Neural progenitor cell (in vitro differentiated cells): ENCODE results near the gene CMPK2. TPM values are rescaled to one million over a fixed set of nuclear protein-coding genes. Genes with fewer than 3 reads are reported as not detected.

Source experiments
- DNase-seq: peaks from one replicate; pipeline ENCODE4 v3.0.0-alpha.2; 2016; ENCODE audit warnings: low spot score
- H2AFZ ChIP-seq: fragments of 200-600 bp; sonication (generic); replicated peaks from 2 replicates; pipeline ENCODE4 v1.6.1; 2016; ENCODE audit warnings: antibody characterized with exemption
- H3F3A ChIP-seq: fragments of 200-600 bp; sonication (generic); 2 replicates; pipeline ENCODE4 v1.6.1; 2016; ENCODE audit warnings: antibody characterized with exemption, low read depth
- H3K27ac ChIP-seq: fragments of 200-600 bp; sonication (generic); 2 replicates; pipeline ENCODE4 v1.5.1; 2016; ENCODE audit warnings: mild to moderate bottlenecking
- H3K27me3 ChIP-seq: fragments of 200-600 bp; sonication (generic); 2 replicates; pipeline ENCODE4 v1.6.1; 2016; ENCODE audit warnings: mild to moderate bottlenecking, moderate library complexity
- H3K36me3 ChIP-seq: fragments of 200-600 bp; sonication (generic); 2 replicates; pipeline ENCODE4 v1.5.1; 2016
- H3K4me1 ChIP-seq: fragments of 200-600 bp; sonication (generic); 2 replicates; pipeline ENCODE4 v1.6.1; 2016; ENCODE audit warnings: mixed run types
- H3K4me2 ChIP-seq: fragments of 200-600 bp; sonication (generic); 2 replicates; pipeline ENCODE4 v1.6.1; 2016
- H3K4me3 ChIP-seq: fragments of 200-600 bp; sonication (generic); 2 replicates; pipeline ENCODE4 v1.5.1; 2016
- H3K79me2 ChIP-seq: fragments of 200-600 bp; sonication (generic); 2 replicates; pipeline ENCODE4 v1.6.1; 2016; ENCODE audit warnings: low read depth
- H3K9ac ChIP-seq: fragments of 200-600 bp; sonication (generic); 2 replicates; pipeline ENCODE4 v1.6.1; 2016
- H3K9me3 ChIP-seq: fragments of 200-600 bp; sonication (generic); 2 replicates; pipeline ENCODE4 v1.5.1; 2016; ENCODE audit warnings: low read depth
- H4K20me1 ChIP-seq: fragments of 200-600 bp; sonication (generic); 2 replicates; pipeline ENCODE4 v1.6.1; 2016; ENCODE audit warnings: low read depth
- H3K27ac Mint-ChIP-seq: 3 replicates; pipeline ENCODE4 v1.8.0; 2021; ENCODE audit warnings: mixed read lengths
- H3K27me3 Mint-ChIP-seq: 2 replicates; pipeline ENCODE4 v1.8.0; 2022; ENCODE audit warnings: low read depth, mild to moderate bottlenecking, inconsistent platforms, moderate library complexity, mixed read lengths; ENCODE audit not compliant: insufficient read depth
- H3K36me3 Mint-ChIP-seq: 3 replicates; pipeline ENCODE4 v1.8.0; 2021; ENCODE audit warnings: mixed read lengths
- H3K4me1 Mint-ChIP-seq: 3 replicates; pipeline ENCODE4 v1.8.0; 2021; ENCODE audit warnings: mixed read lengths
- H3K4me3 Mint-ChIP-seq: 3 replicates; pipeline ENCODE4 v1.8.0; 2021; ENCODE audit warnings: mild to moderate bottlenecking, moderate library complexity, mixed read lengths
- H3K9me3 Mint-ChIP-seq: 3 replicates; pipeline ENCODE4 v1.8.0; 2020; ENCODE audit warnings: mixed read lengths
- CTCF ChIP-seq: fragments of 200-600 bp; sonication (generic); IDR thresholded peaks from 2 replicates; pipeline ENCODE4 v1.5.1; 2017; ENCODE audit warnings: antibody characterized with exemption, mild to moderate bottlenecking
- EZH2 ChIP-seq: fragments of 200-600 bp; sonication (generic); IDR thresholded peaks from 2 replicates; pipeline ENCODE4 v1.6.1; 2017; ENCODE audit warnings: antibody characterized with exemption, mild to moderate bottlenecking, moderate library complexity
- EZH2phosphoT487 ChIP-seq: fragments of 200-600 bp; sonication (generic); IDR thresholded peaks from 2 replicates; pipeline ENCODE4 v1.6.1; 2017; ENCODE audit warnings: antibody characterized with exemption
- total RNA-seq: library from RNA; depleted of rRNA; stranded (reverse); fragments of >200 nt; gene quantifications from 2 replicates; pipeline ENCODE4 v1.2.3, GENCODE V29; 2015; ENCODE audit warnings: low replicate concordance

The CMPK2 gene
- total RNA-seq, 1 donor from 2014 or later, result not detected

GRCh38 chr2:6864923-6865345 lies 773 bp downstream of the CMPK2 start:
- Mint-ChIP-seq H3K4me3 (peak overlapping the region; percentile 81), H3K27ac (no peak overlapping the region), H3K9me3 (peaks cover 13% of the 10 kb centered on the region), H3K36me3 (peaks cover 7% of the 10 kb centered on the region), H3K4me1 (peaks cover 11% of the 10 kb centered on the region), H3K27me3 (peaks cover 7% of the 10 kb centered on the region)
- peak; percentile 41 for DNase-seq
- Histone ChIP-seq H3K36me3 (no peaks in the 10 kb centered on the region), H3F3A (no peaks in the 10 kb centered on the region), H3K4me3 (peak overlapping the region; percentile 65), H4K20me1 (no peaks in the 10 kb centered on the region), H3K79me2 (no peaks in the 10 kb centered on the region), H3K4me2 (peak overlapping the region; percentile 93), H3K27me3 (peaks cover 61% of the 10 kb centered on the region), H3K9ac (no peak overlapping the region), H3K4me1 (peaks cover 3% of the 10 kb centered on the region), H3K27ac (no peak overlapping the region), H3K9me3 (no peaks in the 10 kb centered on the region), H2AFZ (no peak overlapping the region)
- TF ChIP-seq CTCF, result no peak
- TF ChIP-seq EZH2phosphoT487, result peak; percentile 60
- TF ChIP-seq EZH2, result peak; percentile 87

- H3K9ac ChIP-seq, result no peak overlapping the region
- H3K9me3 ChIP-seq, result no peaks in the 10 kb centered on the region
- H3K27me3 ChIP-seq, result peaks cover 61% of the 10 kb centered on the region
- H3K4me3 ChIP-seq, result peak overlapping the region; percentile 65
- DNase-seq, result no peak
- H3K4me1 ChIP-seq, result peaks cover 3% of the 10 kb centered on the region
- no peaks in the 10 kb centered on the region for H4K20me1 ChIP-seq
- Mint-ChIP-seq H3K9me3 (peaks cover 15% of the 10 kb centered on the region), H3K4me3 (peak overlapping the region; percentile 81), H3K27me3 (peaks cover 9% of the 10 kb centered on the region), H3K27ac (no peak overlapping the region), H3K36me3 (peaks cover 9% of the 10 kb centered on the region), H3K4me1 (peaks cover 11% of the 10 kb centered on the region)
- no peak overlapping the region for H2AFZ ChIP-seq
- no peaks in the 10 kb centered on the region for H3K36me3 ChIP-seq
- TF ChIP-seq EZH2phosphoT487 (no peak), CTCF (no peak), EZH2 (no peak)
- H3F3A ChIP-seq, result no peaks in the 10 kb centered on the region
- H3K4me2 ChIP-seq, result no peak overlapping the region
- no peaks in the 10 kb centered on the region for H3K79me2 ChIP-seq
- no peak overlapping the region for H3K27ac ChIP-seq
Observed at GRCh38 chr2:6864231-6864754, 1.4 kb downstream of the CMPK2 start.

- Mint-ChIP-seq H3K27me3 (peaks cover 9% of the 10 kb centered on the region), H3K4me1 (peaks cover 11% of the 10 kb centered on the region), H3K4me3 (no peak overlapping the region), H3K27ac (no peak overlapping the region), H3K9me3 (peaks cover 18% of the 10 kb centered on the region), H3K36me3 (peaks cover 11% of the 10 kb centered on the region)
- Histone ChIP-seq H3K27ac (no peak overlapping the region), H3K4me2 (no peak overlapping the region), H3K4me1 (peaks cover 3% of the 10 kb centered on the region), H3K27me3 (peaks cover 61% of the 10 kb centered on the region), H2AFZ (no peak overlapping the region), H3K4me3 (no peak overlapping the region), H3K79me2 (no peaks in the 10 kb centered on the region), H4K20me1 (no peaks in the 10 kb centered on the region), H3K9ac (no peak overlapping the region), H3K36me3 (no peaks in the 10 kb centered on the region), H3F3A (no peaks in the 10 kb centered on the region), H3K9me3 (no peaks in the 10 kb centered on the region)
- DNase-seq, result no peak
- TF ChIP-seq EZH2 (no peak), EZH2phosphoT487 (no peak), CTCF (no peak)
Observed at GRCh38 chr2:6863792-6864191, 1.9 kb downstream of the CMPK2 start.
